Fibroblast of mammary gland (primary cell): ENCODE data around the gene WNT7A.

ENCODE experiments used
- DNase-seq: peaks from one replicate; pipeline ENCODE4 v3.0.0-alpha.2; 2010; ENCODE audit warnings: low read depth
- H3K4me3 ChIP-seq: 2 replicates; pipeline ENCODE4 v1.5.1; 2011; ENCODE audit warnings: low read depth, mild to moderate bottlenecking, low read length, moderate library complexity; ENCODE audit not compliant: control insufficient read depth
- CTCF ChIP-seq: conservative IDR thresholded peaks from 2 replicates; pipeline ENCODE4 v1.5.1; 2011; ENCODE audit warnings: low read depth, low read length, inconsistent platforms; ENCODE audit not compliant: control insufficient read depth, insufficient read depth

WNT7A gene

DNA sequence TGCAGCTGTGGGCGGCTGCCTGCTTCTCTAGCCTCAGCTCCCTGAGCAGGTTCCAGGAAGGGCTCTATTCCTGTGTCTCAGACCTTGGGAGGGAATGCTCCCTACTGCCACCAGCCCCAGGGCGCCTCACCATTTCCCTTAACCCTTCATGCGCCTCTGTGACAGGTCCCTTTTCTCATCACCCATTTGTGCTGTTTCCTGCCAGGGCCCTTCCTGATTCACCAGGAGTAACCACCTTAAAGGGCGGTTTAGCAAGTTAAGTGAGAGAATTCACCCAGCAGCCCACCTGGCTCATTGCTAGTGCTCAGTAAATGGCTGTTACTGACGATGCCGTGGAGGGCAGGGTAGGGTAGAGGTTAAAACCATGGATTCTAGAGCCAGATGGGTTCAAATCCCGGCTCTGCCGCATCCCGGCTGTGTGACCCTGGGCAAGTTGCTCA is 87.8 kb downstream of the WNT7A start:
- TF ChIP-seq CTCF = no peak
- no peak overlapping the region for H3K4me3 ChIP-seq
- no peak for DNase-seq

GRCh38 chr3:13791198-13792050 is 88.4 kb downstream of the WNT7A start:
- DNase-seq = no peak
- TF ChIP-seq CTCF = no peak
- H3K4me3 ChIP-seq = no peak overlapping the region

GRCh38 chr3:13790376-13791197 is 89.3 kb downstream of the WNT7A start:
- DNase-seq = no peak
- H3K4me3 ChIP-seq = no peak overlapping the region
- TF ChIP-seq CTCF = no peak

GRCh38 chr3:13788522-13789424 is 91.1 kb downstream of the WNT7A start:
- DNase-seq = no peak
- TF ChIP-seq CTCF = no peak
- no peak overlapping the region for H3K4me3 ChIP-seq

GRCh38 chr3:13787533-13788132 is 92.2 kb downstream of the WNT7A start:
- no peak for DNase-seq
- no peak for TF ChIP-seq CTCF

GRCh38 chr3:13786811-13787210 is 93.1 kb downstream of the WNT7A start:
- DNase-seq = no peak

More at GRCh38 chr3:13787533-13788132, 92.2 kb downstream of the WNT7A start:
- no peak overlapping the region for H3K4me3 ChIP-seq

More at GRCh38 chr3:13786811-13787210, 93.1 kb downstream of the WNT7A start:
- no peak for TF ChIP-seq CTCF
- no peak overlapping the region for H3K4me3 ChIP-seq
